Activated T-helper 17 cell treated with anti-CD3 and anti-CD28 coated beads, Interleukin-2, amount 50 U/mL, for 72 hours (primary cell): ENCODE results near the gene UVSSA. TPM values are rescaled to one million over a fixed set of nuclear protein-coding genes. Genes with fewer than 3 reads are reported as not detected.

Experiments
- ATAC-seq: fragments of 150-1000 bp; cut with Tn5 transposase; replicated peaks from 2 replicates; pipeline ENCODE4 v1.10.0; 2021; ENCODE audit warnings: mild to moderate bottlenecking, moderate library complexity
- H3K27ac Mint-ChIP-seq: one replicate; pipeline ENCODE4 v1.8.0; 2022; ENCODE audit warnings: mixed read lengths
- H3K27me3 Mint-ChIP-seq: one replicate; pipeline ENCODE4 v1.8.0; 2022; ENCODE audit warnings: mixed read lengths
- H3K36me3 Mint-ChIP-seq: one replicate; pipeline ENCODE4 v1.8.0; 2022; ENCODE audit warnings: low read depth, mild to moderate bottlenecking, mixed read lengths
- H3K4me1 Mint-ChIP-seq: one replicate; pipeline ENCODE4 v1.8.0; 2022; ENCODE audit warnings: mixed read lengths
- H3K4me3 Mint-ChIP-seq: one replicate; pipeline ENCODE4 v1.8.0; 2022; ENCODE audit warnings: mild to moderate bottlenecking, mixed read lengths
- H3K9me3 Mint-ChIP-seq: one replicate; pipeline ENCODE4 v1.8.0; 2022; ENCODE audit warnings: mixed read lengths
- total RNA-seq, 2 donors: library from RNA; stranded (reverse); gene quantifications; one replicate each; pipeline ENCODE4 v1.2.3, GENCODE V29; 2022

Gene UVSSA
- total RNA-seq, 2 donors from 2014 or later = 15.8 to 22.3 TPM

GRCh38 chr4:1376391-1376840 lies 29.4 kb downstream of the UVSSA start:
- H3K27me3 Mint-ChIP-seq = no peaks in the 10 kb centered on the region
- no peak for ATAC-seq
- H3K36me3 Mint-ChIP-seq = peaks cover 24% of the 10 kb centered on the region
- no peak overlapping the region for H3K27ac Mint-ChIP-seq
- H3K4me1 Mint-ChIP-seq = no peaks in the 10 kb centered on the region
- no peak overlapping the region for H3K4me3 Mint-ChIP-seq
- no peaks in the 10 kb centered on the region for H3K9me3 Mint-ChIP-seq

- no peak overlapping the region for H3K27ac Mint-ChIP-seq
- no peaks in the 10 kb centered on the region for H3K4me1 Mint-ChIP-seq
- no peak for ATAC-seq
- no peak overlapping the region for H3K4me3 Mint-ChIP-seq
- no peaks in the 10 kb centered on the region for H3K27me3 Mint-ChIP-seq
- H3K9me3 Mint-ChIP-seq = no peaks in the 10 kb centered on the region
- peaks cover 22% of the 10 kb centered on the region for H3K36me3 Mint-ChIP-seq
These were observed 30.0 kb downstream of the UVSSA start for GRCh38 chr4:1376841-1377605.

GRCh38 chr4:1377606-1378261 lies 30.7 kb downstream of the UVSSA start:
- peaks cover 15% of the 10 kb centered on the region for H3K36me3 Mint-ChIP-seq
- no peak overlapping the region for H3K4me3 Mint-ChIP-seq
- no peaks in the 10 kb centered on the region for H3K9me3 Mint-ChIP-seq
- no peak overlapping the region for H3K27ac Mint-ChIP-seq
- ATAC-seq = no peak
- H3K4me1 Mint-ChIP-seq = no peaks in the 10 kb centered on the region
- no peaks in the 10 kb centered on the region for H3K27me3 Mint-ChIP-seq

GRCh38 chr4:1378559-1379231 lies 31.7 kb downstream of the UVSSA start:
- ATAC-seq = no peak
- no peaks in the 10 kb centered on the region for H3K27me3 Mint-ChIP-seq
- peaks cover 5% of the 10 kb centered on the region for H3K36me3 Mint-ChIP-seq
- H3K4me1 Mint-ChIP-seq = no peaks in the 10 kb centered on the region
- H3K27ac Mint-ChIP-seq = no peak overlapping the region
- H3K4me3 Mint-ChIP-seq = no peak overlapping the region
- H3K9me3 Mint-ChIP-seq = no peaks in the 10 kb centered on the region

- H3K36me3 Mint-ChIP-seq = no peaks in the 10 kb centered on the region
- no peak for ATAC-seq
- no peak overlapping the region for H3K27ac Mint-ChIP-seq
- no peaks in the 10 kb centered on the region for H3K4me1 Mint-ChIP-seq
- no peaks in the 10 kb centered on the region for H3K9me3 Mint-ChIP-seq
- H3K27me3 Mint-ChIP-seq = no peaks in the 10 kb centered on the region
- no peak overlapping the region for H3K4me3 Mint-ChIP-seq
These were observed 32.4 kb downstream of the UVSSA start for GRCh38 chr4:1379351-1379781.

- H3K27ac Mint-ChIP-seq = no peak overlapping the region
- H3K4me3 Mint-ChIP-seq = no peak overlapping the region
- ATAC-seq = no peak
- H3K4me1 Mint-ChIP-seq = no peaks in the 10 kb centered on the region
- no peaks in the 10 kb centered on the region for H3K36me3 Mint-ChIP-seq
- H3K27me3 Mint-ChIP-seq = no peaks in the 10 kb centered on the region
- no peaks in the 10 kb centered on the region for H3K9me3 Mint-ChIP-seq
These were observed 32.9 kb downstream of the UVSSA start for GRCh38 chr4:1379801-1380331.

GRCh38 chr4:1380368-1381151 lies 33.6 kb downstream of the UVSSA start:
- ATAC-seq = no peak
- no peaks in the 10 kb centered on the region for H3K36me3 Mint-ChIP-seq
- no peaks in the 10 kb centered on the region for H3K27me3 Mint-ChIP-seq
- no peak overlapping the region for H3K4me3 Mint-ChIP-seq
- H3K9me3 Mint-ChIP-seq = no peaks in the 10 kb centered on the region
- H3K4me1 Mint-ChIP-seq = no peaks in the 10 kb centered on the region
- no peak overlapping the region for H3K27ac Mint-ChIP-seq

- Mint-ChIP-seq H3K4me1 (no peaks in the 10 kb centered on the region), H3K36me3 (peaks cover under 1% of the 10 kb centered on the region), H3K9me3 (no peaks in the 10 kb centered on the region), H3K27me3 (no peaks in the 10 kb centered on the region), H3K27ac (no peak overlapping the region), H3K4me3 (no peak overlapping the region)
- no peak for ATAC-seq
These were observed 34.2 kb downstream of the UVSSA start for GRCh38 chr4:1381181-1381621.

- no peaks in the 10 kb centered on the region for H3K9me3 Mint-ChIP-seq
- no peak overlapping the region for H3K4me3 Mint-ChIP-seq
- ATAC-seq = no peak
- H3K4me1 Mint-ChIP-seq = no peaks in the 10 kb centered on the region
- peaks cover 7% of the 10 kb centered on the region for H3K36me3 Mint-ChIP-seq
- no peaks in the 10 kb centered on the region for H3K27me3 Mint-ChIP-seq
- H3K27ac Mint-ChIP-seq = no peak overlapping the region
These were observed 35.0 kb downstream of the UVSSA start for GRCh38 chr4:1381944-1382541.

GRCh38 chr4:1382776-1383727 lies 36.0 kb downstream of the UVSSA start:
- Mint-ChIP-seq H3K9me3 (no peaks in the 10 kb centered on the region), H3K27ac (no peak overlapping the region), H3K4me1 (no peaks in the 10 kb centered on the region), H3K36me3 (peaks cover 16% of the 10 kb centered on the region), H3K27me3 (no peaks in the 10 kb centered on the region), H3K4me3 (no peak overlapping the region)
- no peak for ATAC-seq

- Mint-ChIP-seq H3K27me3 (no peaks in the 10 kb centered on the region), H3K9me3 (peaks cover 6% of the 10 kb centered on the region), H3K4me3 (no peak overlapping the region), H3K36me3 (peaks cover 24% of the 10 kb centered on the region), H3K27ac (no peak overlapping the region), H3K4me1 (no peaks in the 10 kb centered on the region)
- ATAC-seq = no peak
These were observed 37.0 kb downstream of the UVSSA start for GRCh38 chr4:1383728-1384591.

- no peak for ATAC-seq
- no peaks in the 10 kb centered on the region for H3K27me3 Mint-ChIP-seq
These were observed 37.8 kb downstream of the UVSSA start for GRCh38 chr4:1384675-1385372.

More at GRCh38 chr4:1384675-1385372, 37.8 kb downstream of the UVSSA start:
- H3K4me1 Mint-ChIP-seq = no peaks in the 10 kb centered on the region
- H3K9me3 Mint-ChIP-seq = peaks cover 6% of the 10 kb centered on the region
- H3K36me3 Mint-ChIP-seq = peaks cover 27% of the 10 kb centered on the region
- no peak overlapping the region for H3K27ac Mint-ChIP-seq
- no peak overlapping the region for H3K4me3 Mint-ChIP-seq
